OCI-LY7 (cell line): ENCODE data around the gene CIAO3. TPM values are rescaled to one million over a fixed set of nuclear protein-coding genes. Genes with fewer than 3 reads are reported as not detected.

Experiments used
- BruUV-seq: library from RNA; stranded (reverse); fragments of 400-500 nt; replicated peaks from 2 replicates; lab custom pipeline; 2021; lab: Mats Ljungman, UMichigan
- CTCF ChIA-PET: fragments of 300-600 bp; sonication (Branson Sonifier 250); formaldehyde crosslinking; loops from one replicate; lab custom pipeline; 2022; ENCODE audit warnings: antibody characterized with exemption; ENCODE audit not compliant: unreplicated experiment; lab: Charles Lee
- POLR2A ChIA-PET: fragments of 300-600 bp; sonication (Branson Sonifier 250); formaldehyde crosslinking; loops from one replicate; lab custom pipeline; 2022; ENCODE audit warnings: antibody characterized with exemption; lab: Charles Lee
- DNase-seq: peaks from one replicate; pipeline ENCODE4 v3.0.0-alpha.2; 2015; ENCODE audit warnings: low spot score
- H2AFZ ChIP-seq: fragments of 200-600 bp; sonication (generic), shearing (Covaris generic); 2 replicates; pipeline ENCODE4 v1.6.1; 2014; ENCODE audit warnings: mild to moderate bottlenecking, antibody characterized with exemption, low read length, moderate library complexity
- H3K27ac ChIP-seq: fragments of 200-600 bp; sonication (generic); 2 replicates; pipeline ENCODE4 v1.5.1; 2014; ENCODE audit warnings: mixed run types, low read depth, mild to moderate bottlenecking, moderate library complexity, low read length, inconsistent platforms; ENCODE audit not compliant: poor library complexity, severe bottlenecking
- H3K36me3 ChIP-seq: fragments of 200-600 bp; sonication (generic); 2 replicates; pipeline ENCODE4 v1.6.1; 2014; ENCODE audit warnings: mild to moderate bottlenecking, antibody characterized with exemption, low read length, moderate library complexity, mixed read lengths; ENCODE audit not compliant: insufficient read depth
- H3K4me1 ChIP-seq: fragments of 200-600 bp; sonication (generic); 2 replicates; pipeline ENCODE4 v1.5.1; 2014; ENCODE audit warnings: mild to moderate bottlenecking, low read length; ENCODE audit not compliant: insufficient read depth, poor library complexity, severe bottlenecking
- H3K4me2 ChIP-seq: fragments of 200-600 bp; sonication (generic); 2 replicates; pipeline ENCODE4 v1.6.1; 2014; ENCODE audit warnings: mild to moderate bottlenecking, low read length
- H3K4me3 ChIP-seq: fragments of 200-600 bp; sonication (generic); 2 replicates; pipeline ENCODE4 v1.5.1; 2014; ENCODE audit warnings: mild to moderate bottlenecking, low read depth, low read length; ENCODE audit not compliant: poor library complexity, severe bottlenecking
- H3K79me2 ChIP-seq: fragments of 200-600 bp; sonication (generic); 2 replicates; pipeline ENCODE4 v1.6.1; 2016; ENCODE audit warnings: low read depth, mild to moderate bottlenecking, low read length, moderate library complexity, mixed read lengths; ENCODE audit not compliant: insufficient read depth
- H3K9me2 ChIP-seq: fragments of 200-600 bp; sonication (generic); 2 replicates; pipeline ENCODE4 v1.6.1; 2016; ENCODE audit warnings: mild to moderate bottlenecking, low read length, mixed read lengths; ENCODE audit not compliant: insufficient read depth
- H3K9me3 ChIP-seq: fragments of 200-600 bp; sonication (generic); 2 replicates; pipeline ENCODE4 v1.6.1; 2014; ENCODE audit warnings: mild to moderate bottlenecking, mixed run types, low read length, mixed read lengths
- H4K20me1 ChIP-seq: fragments of 200-600 bp; sonication (generic); 2 replicates; pipeline ENCODE4 v1.6.1; 2014; ENCODE audit warnings: mild to moderate bottlenecking, antibody characterized with exemption, low read length, moderate library complexity, mixed read lengths; ENCODE audit not compliant: insufficient read depth
- EZH2phosphoT487 ChIP-seq: fragments of 200-600 bp; sonication (generic); IDR thresholded peaks from 2 replicates; pipeline ENCODE4 v1.6.1; 2018; ENCODE audit warnings: low read depth, borderline replicate concordance, mild to moderate bottlenecking, mixed run types, antibody characterized with exemption, low read length, moderate library complexity, mixed read lengths
- intact Hi-C: fragments of 100-400 bp; cut with micrococcal nuclease; formaldehyde crosslinking; loops from one replicate; pipeline ENCODE4 v1.10.0; 2022; ENCODE audit not compliant: unreplicated experiment
- total RNA-seq, 2 experiments: library from RNA; depleted of rRNA in 1 of 2; stranded (reverse); fragments of >200 nt in 1 of 2; shearing (Covaris generic) in 1 of 2; gene quantifications; 2 replicates each; pipeline ENCODE4 v1.2.3, GENCODE V29; 2014 to 2022
- TF ChIP-seq, protein P1 (sequence below): fragments of 200-600 bp; sonication (generic); conservative IDR thresholded peaks from 2 replicates; pipeline ENCODE4 v1.5.1; 2014; ENCODE audit warnings: mild to moderate bottlenecking, antibody characterized with exemption, low read length, moderate library complexity, mixed read lengths

Gene CIAO3
- total RNA-seq, 2 experiments from 2014 or later: 156 to 169 TPM

DNA sequence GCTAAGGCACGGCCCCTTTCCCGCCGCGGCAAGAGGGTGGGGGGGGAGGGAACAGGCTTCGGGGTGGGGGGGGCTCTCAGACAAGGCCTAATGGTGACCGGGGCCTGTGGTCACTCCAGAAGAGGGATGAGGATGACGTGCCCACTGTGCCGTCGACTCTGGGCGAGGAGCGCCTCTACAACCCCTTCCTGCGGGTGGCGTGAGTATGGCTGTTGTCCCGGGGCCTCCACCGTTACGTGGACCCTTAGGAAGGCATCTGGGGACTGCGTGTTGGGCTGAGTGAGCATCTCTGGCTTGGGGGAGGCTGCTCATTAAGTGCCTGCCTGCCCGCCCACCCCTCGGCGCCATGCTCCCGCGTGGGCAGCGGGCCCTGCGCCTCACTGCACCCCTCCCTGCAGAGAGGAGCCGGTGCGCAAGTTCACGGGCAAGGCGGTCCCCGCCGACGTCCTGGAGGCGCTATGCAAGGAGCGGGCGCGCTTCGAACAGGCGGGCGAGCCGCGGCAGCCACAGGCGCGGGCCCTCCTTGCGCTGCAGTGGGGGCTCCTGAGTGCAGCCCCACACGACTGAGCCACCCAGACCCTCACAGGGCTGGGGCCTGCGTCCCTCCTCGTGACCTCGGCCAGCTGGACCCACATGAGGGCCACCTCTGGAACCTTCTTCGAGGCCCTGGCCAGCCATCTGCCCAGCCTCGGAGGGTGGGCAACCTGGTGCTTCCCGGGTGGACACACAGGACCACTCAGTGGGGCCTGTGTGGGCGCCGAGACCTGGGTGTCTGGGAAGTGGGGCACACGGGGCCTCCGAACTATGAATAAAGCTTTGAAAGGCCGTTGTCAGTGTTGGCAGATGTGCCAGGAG, 11.7 kb downstream of the CIAO3 start:
- H3K27ac ChIP-seq: peak overlapping the region; percentile 71
- intact Hi-C loops: no loop called here
- H3K79me2 ChIP-seq: no peaks in the 10 kb centered on the region
- TF ChIP-seq, protein P1, sequence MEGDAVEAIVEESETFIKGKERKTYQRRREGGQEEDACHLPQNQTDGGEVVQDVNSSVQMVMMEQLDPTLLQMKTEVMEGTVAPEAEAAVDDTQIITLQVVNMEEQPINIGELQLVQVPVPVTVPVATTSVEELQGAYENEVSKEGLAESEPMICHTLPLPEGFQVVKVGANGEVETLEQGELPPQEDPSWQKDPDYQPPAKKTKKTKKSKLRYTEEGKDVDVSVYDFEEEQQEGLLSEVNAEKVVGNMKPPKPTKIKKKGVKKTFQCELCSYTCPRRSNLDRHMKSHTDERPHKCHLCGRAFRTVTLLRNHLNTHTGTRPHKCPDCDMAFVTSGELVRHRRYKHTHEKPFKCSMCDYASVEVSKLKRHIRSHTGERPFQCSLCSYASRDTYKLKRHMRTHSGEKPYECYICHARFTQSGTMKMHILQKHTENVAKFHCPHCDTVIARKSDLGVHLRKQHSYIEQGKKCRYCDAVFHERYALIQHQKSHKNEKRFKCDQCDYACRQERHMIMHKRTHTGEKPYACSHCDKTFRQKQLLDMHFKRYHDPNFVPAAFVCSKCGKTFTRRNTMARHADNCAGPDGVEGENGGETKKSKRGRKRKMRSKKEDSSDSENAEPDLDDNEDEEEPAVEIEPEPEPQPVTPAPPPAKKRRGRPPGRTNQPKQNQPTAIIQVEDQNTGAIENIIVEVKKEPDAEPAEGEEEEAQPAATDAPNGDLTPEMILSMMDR: no peak
- TF ChIP-seq EZH2phosphoT487: no peak
- ChIA-PET CTCF (no interaction called here), POLR2A (interaction anchor here (1.2 to 1.3 kb wide), 2 partner anchors 8 kb away, joined by 4 to 8 read pairs; partner anchors contain the start of gene ANTKMT)
- H2AFZ ChIP-seq: no peak overlapping the region
- H3K4me3 ChIP-seq: no peak overlapping the region
- H3K36me3 ChIP-seq: peaks cover 47% of the 10 kb centered on the region
- H4K20me1 ChIP-seq: no peaks in the 10 kb centered on the region
- H3K4me2 ChIP-seq: peak overlapping the region; percentile 100; the same call in 1 of the 2 replicates
- H3K9me2 ChIP-seq: no peaks in the 10 kb centered on the region
- no peaks in the 10 kb centered on the region for H3K9me3 ChIP-seq
- DNase-seq: no peak
- TSS peak; percentile 66 for BruUV-seq
- H3K4me1 ChIP-seq: peaks cover 22% of the 10 kb centered on the region

GRCh38 chr16:728131-728889, 12.5 kb downstream of the CIAO3 start:
- peaks cover 30% of the 10 kb centered on the region for H3K4me1 ChIP-seq
- peak overlapping the region; percentile 71 for H3K27ac ChIP-seq
- ChIA-PET POLR2A (interaction anchor here (0.7 to 1.2 kb wide), 3 partner anchors 8 to 14 kb away, joined by 3 to 8 read pairs (median 5); partner anchors contain the start of gene METRN), CTCF (interaction anchor here (0.6 kb wide), 1 partner anchor 15 kb away, joined by 3 read pairs; no protein-coding TSS in a partner anchor)
- peak; percentile 85 for DNase-seq
- peak overlapping the region; percentile 86 for H3K4me3 ChIP-seq
- H3K36me3 ChIP-seq: peaks cover 41% of the 10 kb centered on the region
- H3K4me2 ChIP-seq: peak overlapping the region; percentile 100
- no peaks in the 10 kb centered on the region for H3K9me2 ChIP-seq
- H3K79me2 ChIP-seq: no peaks in the 10 kb centered on the region
- H2AFZ ChIP-seq: no peak overlapping the region
- no peaks in the 10 kb centered on the region for H4K20me1 ChIP-seq
- H3K9me3 ChIP-seq: no peaks in the 10 kb centered on the region
- no TSS peak for BruUV-seq
- TF ChIP-seq, protein P1: no peak
- no peak for TF ChIP-seq EZH2phosphoT487
- intact Hi-C loops: no loop called here
